Panc1 (cell line): ENCODE measurements around the gene SH3D21. TPM values are rescaled to one million over a fixed set of nuclear protein-coding genes. Genes with fewer than 3 reads are reported as not detected.

ENCODE experiments used
- ATAC-seq: fragments of 200-7000 bp; cut with Tn5 transposase; 2 replicates; pipeline ENCODE4 v1.9.1; 2020; ENCODE audit warnings: mild to moderate bottlenecking, moderate library complexity
- BruUV-seq: library from RNA; stranded (reverse); fragments of 400-500 nt; replicated peaks from 2 replicates; lab custom pipeline; 2021; lab: Mats Ljungman, UMichigan
- CTCF ChIA-PET: fragments of 300-600 bp; sonication (Branson Sonifier 250); formaldehyde crosslinking; loops from one replicate; lab custom pipeline; 2022; ENCODE audit warnings: antibody characterized with exemption; lab: Charles Lee
- POLR2A ChIA-PET: fragments of 300-600 bp; sonication (Branson Sonifier 250); formaldehyde crosslinking; loops from one replicate; lab custom pipeline; 2022; ENCODE audit warnings: antibody characterized with exemption; lab: Charles Lee
- DNase-seq: peaks from one replicate; pipeline ENCODE4 v3.0.0-alpha.2; 2010; ENCODE audit warnings: low read depth, low spot score
- H3K27ac ChIP-seq: 2 replicates; pipeline ENCODE4 v1.5.1; 2011; ENCODE audit warnings: mild to moderate bottlenecking, low read length, inconsistent platforms
- H3K27me3 ChIP-seq: fragments of 200-500 bp; sonication (Bioruptor generic); 2 replicates; pipeline ENCODE4 v1.6.0; 2014; ENCODE audit warnings: low read length, inconsistent platforms; ENCODE audit not compliant: control insufficient read depth, insufficient read depth
- H3K36me3 ChIP-seq: fragments of 200-500 bp; sonication (Bioruptor generic); 2 replicates; pipeline ENCODE4 v1.5.1; 2014; ENCODE audit warnings: inconsistent platforms, mild to moderate bottlenecking, low read length, moderate library complexity; ENCODE audit not compliant: control insufficient read depth, insufficient read depth
- H3K4me1 ChIP-seq: 2 replicates; pipeline ENCODE4 v1.5.1; 2011; ENCODE audit warnings: inconsistent platforms, mild to moderate bottlenecking, low read length, moderate library complexity; ENCODE audit not compliant: control insufficient read depth, insufficient read depth
- H3K4me3 ChIP-seq, 2 experiments: 2 replicates each; pipeline ENCODE4 v1.5.1; 2011 to 2012; ENCODE audit warnings: low read depth in 2 of 2, low read length in 2 of 2, mild to moderate bottlenecking in 2 of 2, inconsistent platforms in 1 of 2, moderate library complexity in 1 of 2
- H3K9me3 ChIP-seq: fragments of 200-500 bp; sonication (Bioruptor generic); 2 replicates; pipeline ENCODE4 v1.5.1; 2014; ENCODE audit warnings: low read depth, mild to moderate bottlenecking, inconsistent platforms, low read length, moderate library complexity; ENCODE audit not compliant: control insufficient read depth, insufficient read depth
- POLR2AphosphoS5 ChIP-seq: IDR thresholded peaks from 2 replicates; pipeline ENCODE4 v1.6.1; 2012; ENCODE audit warnings: mild to moderate bottlenecking, low read depth, low read length, moderate library complexity
- SIN3A ChIP-seq: IDR thresholded peaks from 2 replicates; pipeline ENCODE4 v1.6.1; 2012; ENCODE audit warnings: low read depth, mild to moderate bottlenecking, low read length, moderate library complexity, borderline replicate concordance; ENCODE audit not compliant: insufficient read depth
- TCF7L2 ChIP-seq: IDR thresholded peaks from 2 replicates; pipeline ENCODE4 v1.6.1; 2011; ENCODE audit warnings: mild to moderate bottlenecking, low read depth, low read length, inconsistent platforms
- in situ Hi-C: cut with HindIII; loops from 2 replicates; pipeline ENCODE4 v1.10.0; 2016; ENCODE audit warnings: low sequenced_read_pairs, low pct_unique_long_range_greater_than_20kb
- intact Hi-C: fragments of 100-400 bp; cut with micrococcal nuclease; formaldehyde crosslinking; loops from one replicate; pipeline ENCODE4 v1.10.0; 2022; ENCODE audit not compliant: unreplicated experiment
- total RNA-seq: library from RNA; stranded (reverse); gene quantifications from one replicate; pipeline ENCODE4 v1.2.1, GENCODE V29; 2021; ENCODE audit not compliant: unreplicated experiment
- TF ChIP-seq, protein P1 (sequence below): fragments of 450-650 bp; IDR thresholded peaks from 2 replicates; pipeline ENCODE4 v1.5.1; 2017; ENCODE audit warnings: mild to moderate bottlenecking
- TF ChIP-seq, protein P2 (sequence below), 2 experiments: IDR thresholded peaks; 2 replicates each; pipeline ENCODE4 v1.6.1; 2011 to 2012; ENCODE audit warnings: low read depth in 2 of 2, control low read depth in 1 of 2, low read length in 1 of 2, mild to moderate bottlenecking in 1 of 2, moderate library complexity in 1 of 2; ENCODE audit not compliant: insufficient read depth in 1 of 2

The SH3D21 gene
- total RNA-seq, 1 experiment from 2014 or later = 18.9 TPM

DNA sequence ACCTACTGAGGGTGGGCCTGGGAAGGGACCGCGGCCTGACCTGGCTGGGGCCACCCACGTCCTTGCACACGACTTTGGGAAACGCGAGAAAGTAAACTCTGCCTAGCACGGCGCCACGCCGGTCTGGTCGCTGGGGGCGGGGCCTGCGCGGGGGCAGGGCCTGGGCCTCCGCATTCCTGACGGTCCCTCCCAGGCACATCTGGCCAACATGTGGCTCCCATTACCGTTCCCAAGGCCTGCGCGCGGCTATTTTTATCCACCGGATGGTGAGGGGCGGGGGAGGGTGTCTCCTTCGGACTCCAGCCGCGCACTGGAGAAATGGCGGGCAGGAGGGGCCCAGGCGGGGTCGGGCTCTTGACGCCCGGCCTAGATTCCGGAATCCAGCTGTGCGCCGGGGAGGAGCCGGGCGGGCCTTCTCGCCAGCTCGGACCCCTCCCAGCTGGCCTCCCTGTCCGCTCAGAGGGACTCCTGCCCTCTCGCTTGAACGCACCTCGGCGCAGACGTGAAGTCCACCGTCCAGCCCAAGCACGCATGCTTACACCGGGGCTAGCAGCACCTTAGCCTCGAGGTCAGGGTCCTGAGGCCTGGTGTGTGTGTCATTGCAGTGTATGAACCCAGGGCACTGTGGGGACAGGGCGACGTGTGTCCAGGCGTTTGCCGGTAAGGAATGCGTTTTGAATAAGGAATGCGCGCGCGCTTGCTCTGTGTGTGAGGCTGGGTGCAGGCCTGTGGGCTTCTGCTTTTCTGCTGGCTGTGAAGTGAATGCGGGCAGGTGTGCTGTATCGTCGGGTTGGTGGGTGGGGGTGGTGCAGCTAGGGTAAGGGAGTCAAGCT, 15.2 kb downstream of the SH3D21 start:
- TF ChIP-seq, protein P1, sequence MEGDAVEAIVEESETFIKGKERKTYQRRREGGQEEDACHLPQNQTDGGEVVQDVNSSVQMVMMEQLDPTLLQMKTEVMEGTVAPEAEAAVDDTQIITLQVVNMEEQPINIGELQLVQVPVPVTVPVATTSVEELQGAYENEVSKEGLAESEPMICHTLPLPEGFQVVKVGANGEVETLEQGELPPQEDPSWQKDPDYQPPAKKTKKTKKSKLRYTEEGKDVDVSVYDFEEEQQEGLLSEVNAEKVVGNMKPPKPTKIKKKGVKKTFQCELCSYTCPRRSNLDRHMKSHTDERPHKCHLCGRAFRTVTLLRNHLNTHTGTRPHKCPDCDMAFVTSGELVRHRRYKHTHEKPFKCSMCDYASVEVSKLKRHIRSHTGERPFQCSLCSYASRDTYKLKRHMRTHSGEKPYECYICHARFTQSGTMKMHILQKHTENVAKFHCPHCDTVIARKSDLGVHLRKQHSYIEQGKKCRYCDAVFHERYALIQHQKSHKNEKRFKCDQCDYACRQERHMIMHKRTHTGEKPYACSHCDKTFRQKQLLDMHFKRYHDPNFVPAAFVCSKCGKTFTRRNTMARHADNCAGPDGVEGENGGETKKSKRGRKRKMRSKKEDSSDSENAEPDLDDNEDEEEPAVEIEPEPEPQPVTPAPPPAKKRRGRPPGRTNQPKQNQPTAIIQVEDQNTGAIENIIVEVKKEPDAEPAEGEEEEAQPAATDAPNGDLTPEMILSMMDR = no peak
- TF ChIP-seq POLR2AphosphoS5 (peak; percentile 53), SIN3A (no peak)
- Histone ChIP-seq H3K36me3 (no peaks in the 10 kb centered on the region), H3K4me3 (peak overlapping the region; percentile 16 to 72; a peak in 2 of 4 replicates), H3K9me3 (no peaks in the 10 kb centered on the region), H3K27me3 (no peaks in the 10 kb centered on the region), H3K4me1 (peaks cover 19% of the 10 kb centered on the region), H3K27ac (peak overlapping the region; percentile 81)
- DNase-seq = no peak
- in situ Hi-C loops (no loop called here), intact Hi-C loops (no loop called here)
- ATAC-seq = peak; percentile 41
- ChIA-PET POLR2A (no interaction called here), CTCF (interaction anchor here (0.7 kb wide), 1 partner anchor 21 kb away, joined by 8 read pairs; no protein-coding TSS in a partner anchor)
- no TSS peak for BruUV-seq

GRCh38 chr1:36322041-36322785, 16.0 kb downstream of the SH3D21 start:
- TF ChIP-seq, protein P1 = no peak
- TF ChIP-seq, protein P2, sequence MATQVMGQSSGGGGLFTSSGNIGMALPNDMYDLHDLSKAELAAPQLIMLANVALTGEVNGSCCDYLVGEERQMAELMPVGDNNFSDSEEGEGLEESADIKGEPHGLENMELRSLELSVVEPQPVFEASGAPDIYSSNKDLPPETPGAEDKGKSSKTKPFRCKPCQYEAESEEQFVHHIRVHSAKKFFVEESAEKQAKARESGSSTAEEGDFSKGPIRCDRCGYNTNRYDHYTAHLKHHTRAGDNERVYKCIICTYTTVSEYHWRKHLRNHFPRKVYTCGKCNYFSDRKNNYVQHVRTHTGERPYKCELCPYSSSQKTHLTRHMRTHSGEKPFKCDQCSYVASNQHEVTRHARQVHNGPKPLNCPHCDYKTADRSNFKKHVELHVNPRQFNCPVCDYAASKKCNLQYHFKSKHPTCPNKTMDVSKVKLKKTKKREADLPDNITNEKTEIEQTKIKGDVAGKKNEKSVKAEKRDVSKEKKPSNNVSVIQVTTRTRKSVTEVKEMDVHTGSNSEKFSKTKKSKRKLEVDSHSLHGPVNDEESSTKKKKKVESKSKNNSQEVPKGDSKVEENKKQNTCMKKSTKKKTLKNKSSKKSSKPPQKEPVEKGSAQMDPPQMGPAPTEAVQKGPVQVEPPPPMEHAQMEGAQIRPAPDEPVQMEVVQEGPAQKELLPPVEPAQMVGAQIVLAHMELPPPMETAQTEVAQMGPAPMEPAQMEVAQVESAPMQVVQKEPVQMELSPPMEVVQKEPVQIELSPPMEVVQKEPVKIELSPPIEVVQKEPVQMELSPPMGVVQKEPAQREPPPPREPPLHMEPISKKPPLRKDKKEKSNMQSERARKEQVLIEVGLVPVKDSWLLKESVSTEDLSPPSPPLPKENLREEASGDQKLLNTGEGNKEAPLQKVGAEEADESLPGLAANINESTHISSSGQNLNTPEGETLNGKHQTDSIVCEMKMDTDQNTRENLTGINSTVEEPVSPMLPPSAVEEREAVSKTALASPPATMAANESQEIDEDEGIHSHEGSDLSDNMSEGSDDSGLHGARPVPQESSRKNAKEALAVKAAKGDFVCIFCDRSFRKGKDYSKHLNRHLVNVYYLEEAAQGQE (IDR thresholded peaks at IDR 0.05; ENCODE audit: insufficient read depth in 1 of 2, low read depth in 2 of 2, low read length in 1 of 2) = no peak
- TF ChIP-seq SIN3A = no peak
- TF ChIP-seq TCF7L2 = no peak
- TF ChIP-seq POLR2AphosphoS5 = no peak
- intact Hi-C loops = no loop called here
- Histone ChIP-seq H3K27ac (peak overlapping the region; percentile 81), H3K4me3 (peak overlapping the region; percentile 56 to 72), H3K9me3 (no peaks in the 10 kb centered on the region), H3K4me1 (peaks cover 19% of the 10 kb centered on the region), H3K27me3 (no peaks in the 10 kb centered on the region), H3K36me3 (no peaks in the 10 kb centered on the region)
- ChIA-PET POLR2A (no interaction called here), CTCF (interaction anchor here (0.6 to 1.2 kb wide), 3 partner anchors 47 to 134 kb away, joined by 4 to 7 read pairs (median 5); no protein-coding TSS in a partner anchor)
- no peak for DNase-seq
- TSS peak; percentile 96 for BruUV-seq
- peak; percentile 26 for ATAC-seq
- in situ Hi-C loops = no loop called here
